ENCODE results near the gene THAP11.

The THAP11 gene

DNA sequence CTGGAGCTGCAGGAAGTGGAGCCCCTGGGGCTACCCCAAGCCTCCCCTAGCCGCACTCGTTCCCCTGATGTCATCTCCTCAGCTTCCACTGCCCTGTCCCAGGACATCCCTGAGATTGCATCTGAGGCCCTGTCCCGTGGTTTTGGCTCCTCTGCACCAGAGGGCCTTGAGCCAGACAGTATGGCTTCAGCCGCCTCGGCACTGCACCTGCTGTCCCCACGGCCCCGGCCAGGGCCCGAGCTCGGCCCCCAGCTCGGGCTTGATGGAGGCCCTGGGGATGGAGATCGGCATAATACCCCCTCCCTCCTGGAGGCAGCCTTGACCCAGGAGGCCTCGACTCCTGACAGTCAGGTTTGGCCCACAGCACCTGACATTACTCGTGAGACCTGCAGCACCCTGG, 38.5 kb downstream of the THAP11 start:
- DNase-seq (ENCODE audit: low read depth, low spot score), result no peak
- no peak overlapping the region for H3K27ac ChIP-seq

- H3K27ac ChIP-seq, result no peak overlapping the region
- DNase-seq (ENCODE audit: low read depth, low spot score), result no peak
Observed at GRCh38 chr16:67881621-67882161, 39.6 kb downstream of the THAP11 start.

- DNase-seq (ENCODE audit: low read depth, low spot score), result no peak
- no peak overlapping the region for H3K27ac ChIP-seq
Observed at GRCh38 chr16:67882374-67883145, 40.4 kb downstream of the THAP11 start.

GRCh38 chr16:67883146-67883871, 41.2 kb downstream of the THAP11 start:
- no peak overlapping the region for H3K27ac ChIP-seq
- no peak for DNase-seq (ENCODE audit: low read depth, low spot score)

DNA sequence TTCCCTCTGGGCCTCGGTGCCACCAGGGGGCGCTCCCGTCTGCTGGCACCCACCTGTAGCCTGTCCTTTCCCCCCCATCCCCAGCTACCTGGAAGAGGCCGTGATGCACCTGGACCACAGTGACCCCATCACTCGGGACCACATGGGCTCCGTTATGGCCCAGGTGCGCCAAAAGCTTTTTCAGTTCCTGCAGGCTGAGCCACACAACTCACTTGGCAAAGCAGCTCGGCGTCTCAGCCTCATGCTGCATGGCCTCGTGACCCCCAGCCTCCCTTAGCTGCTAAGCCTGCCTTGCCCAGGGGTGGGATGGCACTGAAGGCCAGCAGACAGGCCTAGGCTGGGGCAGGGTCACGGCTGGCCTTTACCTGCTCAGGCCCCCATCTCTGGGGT, 41.7 kb downstream of the THAP11 start:
- H3K27ac ChIP-seq, result no peak overlapping the region
- no peak for DNase-seq (ENCODE audit: low read depth, low spot score)

DNA sequence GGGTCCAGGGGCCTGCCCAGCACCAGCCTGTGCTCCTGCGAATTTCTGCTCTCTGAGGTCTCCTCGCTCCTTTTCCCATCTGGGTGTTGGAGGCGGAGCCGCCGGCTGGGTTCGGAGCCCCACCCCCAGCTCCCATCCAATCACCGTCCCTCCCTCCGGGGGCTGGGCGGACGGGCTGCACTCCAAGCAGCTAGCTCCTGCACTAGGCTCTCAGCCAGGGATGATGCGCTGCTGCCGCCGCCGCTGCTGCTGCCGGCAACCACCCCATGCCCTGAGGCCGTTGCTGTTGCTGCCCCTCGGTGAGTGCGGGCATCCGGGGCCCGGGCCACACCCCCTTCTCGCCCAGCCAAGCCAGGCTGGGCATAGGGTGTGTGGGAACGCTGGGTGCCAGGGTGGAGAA, 42.6 kb downstream of the THAP11 start, which contains the start of gene NRN1L:
Gene NRN1L, plus strand, starts transcription at position 202 of the 400 bp plus-strand sequence. Its CDS starts 19 bp downstream, at position 221.
- DNase-seq (ENCODE audit: low read depth, low spot score), result peak; percentile 44
- no peak within 1 kb of the TSS for H3K27ac ChIP-seq

DNA sequence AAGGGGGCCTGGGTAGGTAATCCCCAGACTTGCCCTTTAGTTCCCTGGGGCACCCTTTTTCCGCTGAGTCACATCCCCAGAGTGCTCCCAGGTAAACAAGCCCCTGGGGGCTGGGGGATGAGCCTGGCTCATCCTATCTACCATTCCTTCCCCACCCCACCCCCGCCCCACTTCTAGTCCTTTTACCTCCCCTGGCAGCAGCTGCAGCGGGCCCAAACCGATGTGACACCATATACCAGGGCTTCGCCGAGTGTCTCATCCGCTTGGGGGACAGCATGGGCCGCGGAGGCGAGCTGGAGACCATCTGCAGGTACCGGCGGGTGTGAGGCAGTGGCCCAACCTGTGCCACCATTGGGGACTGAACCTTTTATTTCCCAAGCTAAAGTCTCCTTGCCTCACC, 43.4 kb downstream of the THAP11 start:
- H3K27ac ChIP-seq, result no peak overlapping the region
- no peak for DNase-seq (ENCODE audit: low read depth, low spot score)

DNA sequence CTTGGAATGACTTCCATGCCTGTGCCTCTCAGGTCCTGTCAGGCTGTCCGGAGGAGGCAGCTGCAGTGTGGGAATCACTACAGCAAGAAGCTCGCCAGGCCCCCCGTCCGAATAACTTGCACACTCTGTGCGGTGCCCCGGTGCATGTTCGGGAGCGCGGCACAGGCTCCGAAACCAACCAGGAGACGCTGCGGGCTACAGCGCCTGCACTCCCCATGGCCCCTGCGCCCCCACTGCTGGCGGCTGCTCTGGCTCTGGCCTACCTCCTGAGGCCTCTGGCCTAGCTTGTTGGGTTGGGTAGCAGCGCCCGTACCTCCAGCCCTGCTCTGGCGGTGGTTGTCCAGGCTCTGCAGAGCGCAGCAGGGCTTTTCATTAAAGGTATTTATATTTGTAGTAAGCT, 43.9 kb downstream of the THAP11 start:
- H3K27ac ChIP-seq, result no peak overlapping the region
- DNase-seq (ENCODE audit: low read depth, low spot score), result no peak

DNA sequence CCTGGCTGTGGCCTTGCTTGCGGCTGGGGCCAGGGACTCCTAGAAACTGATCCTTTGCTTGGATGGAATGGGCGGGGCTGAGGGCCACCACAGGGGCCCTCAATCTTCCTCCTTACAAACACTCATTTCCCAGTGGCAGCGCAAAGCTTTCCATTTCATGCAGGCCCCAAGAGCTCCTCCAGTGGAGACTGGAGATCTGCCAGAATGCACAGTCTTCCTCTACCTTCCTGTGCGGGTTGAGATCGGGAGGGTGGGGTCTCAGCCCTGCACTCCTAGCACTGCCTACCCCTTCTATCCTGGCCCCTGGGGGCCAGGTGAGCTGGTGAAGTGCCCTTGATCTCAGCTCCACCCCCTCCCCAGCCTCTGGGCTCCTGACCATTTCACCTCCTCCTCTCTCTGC, 44.3 kb downstream of the THAP11 start:
- no peak overlapping the region for H3K27ac ChIP-seq
- DNase-seq (ENCODE audit: low read depth, low spot score), result no peak

DNA sequence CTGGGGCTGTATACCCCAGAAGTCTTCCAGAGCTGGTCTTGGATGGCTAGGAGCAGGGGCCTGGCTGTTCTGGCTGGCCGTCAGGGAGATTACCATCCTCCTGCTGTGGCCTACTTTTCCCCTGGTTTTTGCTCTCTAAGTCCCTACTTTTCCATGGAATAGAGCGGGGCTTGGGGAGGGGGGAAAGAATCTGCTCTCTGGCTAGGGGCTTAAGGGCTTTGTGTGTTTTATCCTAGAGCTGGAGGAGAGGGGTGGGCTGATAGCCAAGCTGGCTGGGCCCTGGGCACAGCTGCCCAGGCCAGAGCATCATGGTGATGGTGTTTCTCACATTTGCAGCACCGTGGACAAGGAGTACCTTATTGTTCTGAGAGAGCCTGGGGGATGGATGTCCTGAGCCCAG, 46.2 kb downstream of the THAP11 start:
- no peak overlapping the region for H3K27ac ChIP-seq
- no peak for DNase-seq (ENCODE audit: low read depth, low spot score)

DNA sequence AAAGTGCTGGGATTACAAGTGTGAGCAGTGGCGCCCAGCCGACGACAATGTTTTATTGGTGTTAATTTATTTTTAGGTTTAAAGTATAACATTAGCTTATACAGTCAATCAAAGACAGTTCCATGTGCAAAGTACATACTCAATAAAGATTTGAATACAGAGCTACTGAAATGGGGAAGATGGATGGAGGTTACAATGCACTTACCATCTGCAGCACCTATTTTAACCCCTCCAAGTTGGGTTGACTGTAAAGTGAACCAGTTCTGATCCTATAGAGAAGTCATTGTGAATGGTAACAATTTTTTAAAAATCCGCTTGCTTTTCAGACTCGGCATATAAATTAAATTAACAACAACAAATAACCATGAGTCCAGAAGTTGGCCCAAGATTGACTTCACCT, 50.3 kb downstream of the THAP11 start:
- no peak overlapping the region for H3K27ac ChIP-seq

GRCh38 chr16:67892899-67893742, 51.0 kb downstream of the THAP11 start, which contains the start of gene PSKH1:
Gene PSKH1, plus strand, starts transcription at chr16:67893254. Its CDS starts 15,496 bp downstream, at chr16:67908750.
- H3K27ac ChIP-seq, result peak within 1 kb of the TSS; percentile 70
- peak; percentile 61 for DNase-seq (ENCODE audit: low read depth, low spot score)

More for the DNA sequence above, 50.3 kb downstream of the THAP11 start:
- DNase-seq (ENCODE audit: low read depth, low spot score), result no peak
